GM19240 (cell line): ENCODE measurements around the gene CD69.
"Not testable (repeated sequence)": the region's sequence is repeated elsewhere in the genome, so short reads cannot be mapped to it uniquely, and the experiment has no call there.

ENCODE experiments used
- DNase-seq: peaks from one replicate; pipeline ENCODE4 v3.0.0; 2011; ENCODE audit warnings: low spot score; ENCODE audit not compliant: insufficient read length

CD69 gene

DNA sequence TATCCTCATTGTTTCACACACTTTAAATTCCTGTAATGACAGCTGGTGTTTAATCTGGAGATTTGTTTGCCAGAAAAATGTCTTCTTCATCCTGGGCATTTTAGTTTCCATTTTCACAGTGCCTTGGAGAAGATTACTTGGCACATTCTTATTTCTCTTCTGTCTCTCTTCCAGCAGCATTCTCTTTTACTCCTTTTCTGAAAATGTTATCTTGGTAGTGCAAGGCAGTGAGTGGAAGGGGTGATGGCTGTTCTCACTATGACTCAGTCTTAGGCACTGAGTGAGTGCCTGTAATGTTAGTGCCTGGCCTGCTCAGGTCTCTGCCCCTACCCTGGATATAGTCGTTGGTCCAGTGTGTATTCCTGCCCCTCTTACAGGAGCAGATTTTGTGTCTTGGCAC is 40.9 kb downstream of the CD69 start:
- no peak for DNase-seq

- DNase-seq: no peak
Observed at GRCh38 chr12:9718968-9719367, 41.7 kb downstream of the CD69 start.

DNA sequence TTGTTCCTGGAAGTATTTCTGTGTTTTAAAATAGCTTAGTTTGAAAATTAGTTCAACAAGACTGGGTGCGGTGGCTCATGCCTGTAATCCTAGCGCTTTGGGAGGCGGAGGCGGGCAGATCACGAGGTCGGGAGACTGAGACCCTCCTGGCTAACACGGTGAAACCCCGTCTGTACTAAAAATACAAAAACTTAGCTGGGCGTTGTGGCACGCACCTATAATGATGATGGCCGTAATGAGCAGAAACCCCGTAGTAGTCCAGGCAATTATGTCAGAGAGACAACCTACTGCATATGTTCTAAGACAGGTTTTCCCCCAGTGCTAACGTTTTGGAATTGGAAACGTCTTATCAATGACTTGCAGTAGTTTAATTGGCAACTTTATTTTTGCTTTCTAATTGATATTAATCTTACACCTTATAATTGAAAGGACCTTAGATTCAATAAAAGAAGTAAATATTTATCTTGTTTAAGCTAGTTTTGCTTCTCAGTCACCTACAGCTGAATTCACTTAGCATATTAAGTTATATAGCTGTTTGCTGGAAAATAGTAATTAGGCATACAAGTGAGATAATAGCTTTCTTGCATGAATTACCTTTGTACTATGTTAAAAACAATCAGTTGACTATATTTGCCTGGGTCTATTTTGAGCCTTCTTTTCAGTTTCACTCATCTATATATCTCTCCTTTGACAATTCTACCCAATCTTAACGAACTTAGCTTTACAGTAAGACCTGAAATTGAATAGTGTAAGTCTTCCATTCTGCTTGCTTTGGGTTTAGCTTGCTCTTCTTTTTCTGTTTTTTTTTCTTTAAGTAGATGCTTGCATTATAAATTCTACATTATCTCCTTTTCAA is 43.4 kb downstream of the CD69 start:
- DNase-seq: no peak

- not testable (repeated sequence) for DNase-seq
Observed at GRCh38 chr12:9713032-9713558, 47.6 kb downstream of the CD69 start.

DNA sequence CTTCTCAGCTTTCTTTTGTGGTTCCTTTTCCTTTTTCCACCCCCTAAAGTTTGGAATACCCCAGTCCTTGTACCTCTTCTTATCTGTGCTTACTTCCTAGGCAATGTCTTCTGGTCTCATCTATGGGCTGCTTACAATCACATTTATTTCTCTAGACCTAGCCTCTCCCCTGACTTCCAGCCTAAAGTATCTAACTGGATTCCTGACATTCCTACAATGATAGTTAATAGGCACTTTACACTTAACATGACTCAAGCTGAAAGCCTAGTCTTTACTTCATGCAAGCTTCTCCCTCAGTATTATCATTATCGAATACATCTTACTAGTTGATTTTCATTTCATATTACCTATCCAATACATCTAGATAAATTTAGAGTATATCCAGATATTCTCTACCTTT is 49.0 kb downstream of the CD69 start:
- no peak for DNase-seq

GRCh38 chr12:9710584-9711375 is 49.9 kb downstream of the CD69 start:
- DNase-seq: no peak

DNA sequence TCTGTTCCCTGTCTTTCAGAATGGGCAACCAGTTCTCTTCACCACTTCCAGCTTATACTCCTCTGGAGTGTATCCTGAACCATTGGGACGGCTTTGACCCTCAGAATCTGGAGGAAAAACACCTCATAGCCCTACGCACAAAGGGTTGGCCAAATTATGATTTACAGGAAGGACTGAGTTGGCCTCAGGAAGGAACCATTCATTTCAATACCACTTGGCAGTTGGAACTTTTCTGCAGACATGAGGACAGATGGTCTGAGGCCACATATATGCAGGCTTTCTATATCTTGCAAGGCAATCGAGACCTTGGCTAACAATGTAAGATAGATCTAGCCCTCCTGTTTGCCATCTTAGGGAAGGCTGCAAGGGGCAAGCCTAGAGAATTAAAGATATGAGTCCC is 51.8 kb downstream of the CD69 start:
- DNase-seq: no peak

DNA sequence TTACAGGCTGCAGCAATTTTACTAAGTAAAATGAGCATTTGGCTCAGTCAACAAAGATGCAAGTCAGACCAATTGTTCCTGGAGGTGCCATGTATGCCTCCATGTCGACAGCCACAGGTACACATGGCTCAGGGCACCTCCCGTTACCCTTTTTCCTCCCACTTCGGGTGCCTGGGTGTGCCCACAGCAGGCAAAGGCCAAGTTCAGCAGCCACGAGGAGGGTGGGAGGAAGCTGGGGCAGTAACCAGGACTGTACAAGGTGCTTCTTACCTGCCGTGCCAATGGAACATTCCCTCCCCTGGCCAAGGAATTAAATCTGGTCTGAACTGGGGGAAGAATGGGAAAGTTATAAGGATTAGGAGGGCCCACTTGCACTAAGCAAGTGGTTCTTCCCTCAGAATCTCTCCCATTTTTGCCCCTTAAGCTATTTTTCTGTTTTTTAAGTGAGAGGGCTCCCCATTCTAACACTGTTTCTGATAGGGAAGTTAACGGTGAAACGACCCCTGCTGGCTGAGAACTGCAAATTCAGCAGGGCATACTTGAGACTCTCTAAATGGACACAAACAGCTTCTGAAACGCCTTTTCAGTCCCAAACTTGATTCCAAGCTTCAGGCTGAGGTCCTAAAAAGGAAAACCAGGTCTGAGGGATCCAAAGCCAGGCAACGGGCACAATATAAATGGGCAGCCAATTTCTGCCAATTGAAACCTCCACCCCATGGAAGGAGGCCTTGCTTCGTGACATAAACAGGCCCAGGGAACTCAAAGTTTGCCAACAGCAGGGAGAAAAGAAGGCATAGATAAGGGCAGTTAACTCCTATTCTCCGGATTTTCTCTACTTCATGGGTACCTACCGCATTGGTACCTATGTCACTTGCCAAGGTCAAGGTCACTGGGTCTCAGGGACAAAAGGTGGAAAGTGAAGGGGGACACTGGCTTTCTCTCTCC is 52.6 kb downstream of the CD69 start:
- DNase-seq: no peak

DNA sequence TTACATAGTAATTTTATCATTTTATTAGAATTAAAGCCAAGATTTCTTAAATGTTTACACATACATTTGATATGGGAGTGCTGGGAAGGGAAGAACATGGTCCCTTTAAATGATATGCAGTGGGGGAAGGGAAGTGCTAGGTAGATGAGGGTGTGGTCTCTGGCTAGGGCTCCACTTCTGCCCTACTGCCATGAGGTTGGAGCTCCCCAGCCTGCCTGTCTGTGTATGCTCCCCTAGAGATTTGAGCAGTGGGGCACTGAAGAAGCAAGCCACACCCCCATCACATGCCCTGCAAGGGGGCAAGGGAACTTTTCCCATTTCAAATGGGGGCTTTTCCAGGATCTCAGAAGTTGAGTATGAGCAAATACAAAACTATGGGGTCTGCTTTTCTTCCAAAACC is 53.3 kb downstream of the CD69 start:
- DNase-seq: no peak

DNA sequence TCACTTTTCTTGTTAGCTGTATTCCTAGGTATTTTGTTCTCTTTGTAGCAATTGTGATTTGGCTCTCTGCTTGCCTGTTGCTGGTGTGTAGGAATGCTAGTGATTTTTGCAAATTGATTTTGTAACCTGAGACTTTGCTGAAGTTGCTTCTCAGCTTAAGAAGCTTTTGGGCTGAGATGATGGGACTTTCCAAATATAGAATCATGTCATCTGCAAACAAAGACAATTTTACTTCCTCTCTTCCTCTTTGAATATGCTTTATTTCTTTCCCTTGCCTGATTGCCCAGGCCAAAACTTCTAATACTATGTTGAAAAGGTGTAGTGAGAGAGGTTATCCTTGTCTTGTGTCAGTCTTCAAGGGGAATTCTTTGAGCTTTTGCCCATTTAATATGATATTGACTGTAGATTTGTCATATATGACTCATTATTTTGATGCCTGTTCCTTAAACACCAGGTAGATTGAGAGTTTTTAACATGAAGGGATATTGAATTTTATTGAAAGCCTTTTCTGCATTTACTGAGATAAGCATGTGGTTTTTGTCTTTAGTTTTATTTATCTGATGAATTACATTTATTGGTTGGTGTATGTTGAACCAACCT is 54.5 kb downstream of the CD69 start:
- DNase-seq: no peak

GRCh38 chr12:9704561-9704960 is 56.1 kb downstream of the CD69 start:
- not testable (repeated sequence) for DNase-seq
